Caki2 (cell line): ENCODE data around the gene CLTRN. TPM values are rescaled to one million over a fixed set of nuclear protein-coding genes. Genes with fewer than 3 reads are reported as not detected.
"Not testable (repeated sequence)": the region's sequence is repeated elsewhere in the genome, so short reads cannot be mapped to it uniquely, and the experiment has no call there.

Experiments
- DNase-seq: peaks from one replicate; pipeline ENCODE4 v3.0.0-alpha.2; 2015; ENCODE audit warnings: low read depth
- in situ Hi-C: cut with HindIII; loops from 2 replicates; pipeline ENCODE4 v1.10.0; 2016; ENCODE audit warnings: low sequenced_read_pairs, low pct_unique_long_range_greater_than_20kb, mixed read lengths
- total RNA-seq: library from RNA; depleted of rRNA; stranded (reverse); fragments of >200 nt; shearing (Covaris generic); gene quantifications from 2 replicates; pipeline ENCODE4 v1.2.3, GENCODE V29; 2014; ENCODE audit warnings: low replicate concordance; rRNA removed

CLTRN gene, protein sequence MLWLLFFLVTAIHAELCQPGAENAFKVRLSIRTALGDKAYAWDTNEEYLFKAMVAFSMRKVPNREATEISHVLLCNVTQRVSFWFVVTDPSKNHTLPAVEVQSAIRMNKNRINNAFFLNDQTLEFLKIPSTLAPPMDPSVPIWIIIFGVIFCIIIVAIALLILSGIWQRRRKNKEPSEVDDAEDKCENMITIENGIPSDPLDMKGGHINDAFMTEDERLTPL
- total RNA-seq, result 5.8 and 6.5 TPM in 2 replicates

DNA sequence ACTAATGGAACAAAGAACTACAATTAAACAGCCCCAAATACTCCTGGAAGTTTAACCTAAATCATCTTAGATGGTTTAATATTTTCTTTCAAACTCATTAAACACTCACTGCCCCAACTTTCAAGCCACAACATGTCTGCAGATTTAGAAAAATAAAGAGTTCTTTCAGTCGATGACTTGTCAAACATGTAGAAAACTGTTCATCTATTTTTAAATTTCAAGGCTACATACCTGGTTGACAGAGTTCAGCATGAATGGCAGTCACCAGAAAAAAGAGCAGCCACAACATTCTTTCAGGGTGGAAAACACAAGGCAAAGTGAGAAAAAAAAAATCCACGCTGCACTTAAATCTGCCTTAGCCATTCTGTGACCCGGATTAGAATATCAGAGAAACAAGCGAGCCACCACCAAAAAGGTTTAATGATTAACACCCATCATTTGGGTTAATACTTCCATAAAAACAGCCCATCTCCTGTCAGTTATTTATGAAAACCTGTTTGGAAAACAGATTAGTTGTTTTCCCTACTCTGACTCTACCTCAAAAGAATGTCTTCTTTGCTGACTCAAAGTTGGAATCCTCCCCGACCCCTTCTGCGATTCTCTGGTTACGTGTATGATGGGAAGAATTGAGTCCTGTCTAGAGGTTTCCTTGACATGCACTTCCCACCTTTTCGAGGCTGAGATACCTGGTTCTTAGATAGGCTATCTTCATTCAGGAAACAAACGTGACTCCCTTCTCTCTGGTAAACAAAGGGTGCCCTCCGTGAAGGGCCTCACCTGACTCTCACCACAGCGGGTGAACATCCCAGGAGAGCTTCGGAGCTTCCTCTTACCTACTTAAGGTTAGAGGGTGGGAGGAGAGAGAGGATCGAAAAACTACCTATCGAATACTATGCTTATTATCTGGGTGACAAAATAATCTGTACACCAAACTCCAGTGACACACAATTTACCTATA is at the start of gene CLTRN:
Gene CLTRN (minus strand): TSS at position 319 of the 958 bp plus-strand sequence. CDS start 30 bp downstream, at position 289.
- peak; percentile 54 for DNase-seq
- in situ Hi-C loops, result no loop called here

DNA sequence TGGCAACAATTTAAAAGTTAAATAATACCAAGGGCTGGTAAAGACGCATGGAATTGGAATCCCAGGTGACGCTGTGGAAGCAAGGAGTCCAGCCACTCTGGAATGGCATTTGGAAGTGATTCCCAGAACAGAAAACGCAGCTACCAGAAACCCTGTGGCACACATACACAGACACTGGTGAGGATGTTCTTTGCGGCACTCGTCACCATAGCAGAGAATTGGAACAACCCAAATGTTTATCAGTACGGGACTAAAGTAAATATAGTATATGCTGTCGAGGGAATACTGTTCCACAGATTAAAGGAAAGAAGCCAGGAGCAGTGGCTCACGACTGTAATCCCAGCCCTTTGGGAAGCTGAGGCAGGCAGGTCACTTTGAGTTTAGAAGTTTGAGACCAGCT is 39.7 kb upstream of the CLTRN start:
- in situ Hi-C loops, DNase-seq: not testable (repeated sequence)

DNA sequence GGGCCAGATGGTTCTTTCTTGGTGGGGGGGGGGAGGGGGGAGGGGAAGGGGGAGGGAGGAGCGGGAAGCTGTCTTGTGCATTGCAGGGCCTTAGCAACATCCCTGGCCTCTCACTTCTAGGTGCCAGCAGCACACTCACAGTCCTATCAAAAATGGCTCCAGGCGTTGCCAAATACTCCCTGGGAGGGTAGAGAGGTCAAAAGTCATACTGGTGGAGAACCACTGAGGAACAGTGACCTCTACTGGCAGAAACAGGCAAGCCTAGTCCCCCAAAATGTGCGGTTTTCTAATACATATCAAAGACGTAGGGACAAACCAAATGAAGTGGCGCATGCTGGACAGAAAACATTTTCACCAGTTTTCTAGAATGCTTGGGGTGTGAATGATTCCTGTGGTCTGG is 39.2 kb upstream of the CLTRN start:
- DNase-seq, in situ Hi-C loops: not testable (repeated sequence)

DNA sequence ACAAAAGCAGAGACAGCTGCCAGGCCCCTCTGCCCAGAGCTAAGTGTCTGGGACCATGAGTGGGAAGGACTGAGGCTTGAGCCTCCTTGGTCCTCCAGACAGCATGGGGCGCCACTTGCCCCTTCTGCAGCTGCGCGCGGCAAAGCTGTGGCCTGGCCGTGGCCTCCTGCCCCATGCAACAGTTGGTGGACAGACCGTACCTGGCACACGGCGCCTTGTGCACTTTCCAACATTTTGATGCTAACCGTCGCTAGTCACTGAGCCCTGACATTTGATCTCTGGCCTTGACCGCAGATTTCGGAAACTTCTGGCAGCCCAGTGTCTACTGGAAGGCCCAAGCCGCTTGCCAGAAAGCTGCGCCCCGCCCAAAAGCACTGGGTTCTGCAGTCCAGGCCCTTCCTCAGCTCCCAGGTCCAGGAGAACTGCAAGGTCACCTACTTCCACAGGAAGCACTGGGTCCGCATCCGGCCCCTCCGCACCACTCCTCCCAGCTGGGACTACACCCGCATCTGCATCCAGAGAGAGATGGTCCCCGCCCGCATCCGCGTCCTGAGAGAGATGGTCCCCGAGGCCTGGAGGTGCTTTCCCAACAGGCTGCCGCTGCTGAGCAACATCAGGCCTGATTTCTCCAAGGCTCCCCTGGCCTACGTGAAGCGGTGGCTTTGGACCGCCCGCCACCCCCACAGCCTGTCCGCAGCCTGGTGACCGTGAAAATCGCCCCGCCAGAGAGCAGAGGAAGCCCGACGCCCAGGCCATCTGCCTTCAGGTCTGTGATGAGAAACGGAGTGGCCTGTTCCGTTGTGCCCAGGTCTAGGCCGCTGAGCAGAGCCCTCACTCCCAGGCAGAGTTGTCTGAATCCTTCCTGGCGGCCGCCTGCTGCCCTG is 38.1 kb upstream of the CLTRN start:
- in situ Hi-C loops, result no loop called here
- no peak for DNase-seq

DNA sequence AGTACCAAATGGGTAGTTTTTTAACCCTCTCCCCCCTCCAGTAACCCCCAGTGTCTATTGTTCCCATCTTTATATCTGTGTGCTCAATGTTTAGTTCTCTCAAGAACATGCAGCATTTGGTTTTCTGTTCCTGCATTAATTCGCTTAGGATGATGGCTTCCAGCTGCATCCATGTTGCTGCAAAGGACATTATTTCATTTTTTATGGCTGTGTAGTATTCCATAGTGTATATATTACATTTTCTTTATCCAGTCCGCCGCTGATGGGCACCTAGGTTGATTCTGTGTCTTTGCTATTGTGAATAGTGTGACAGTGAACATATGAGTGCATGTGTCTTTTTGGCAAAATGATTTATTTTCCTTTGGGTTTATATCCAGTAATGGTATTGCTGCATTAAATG is 31.9 kb upstream of the CLTRN start:
- no peak for DNase-seq
- in situ Hi-C loops, result no loop called here

DNA sequence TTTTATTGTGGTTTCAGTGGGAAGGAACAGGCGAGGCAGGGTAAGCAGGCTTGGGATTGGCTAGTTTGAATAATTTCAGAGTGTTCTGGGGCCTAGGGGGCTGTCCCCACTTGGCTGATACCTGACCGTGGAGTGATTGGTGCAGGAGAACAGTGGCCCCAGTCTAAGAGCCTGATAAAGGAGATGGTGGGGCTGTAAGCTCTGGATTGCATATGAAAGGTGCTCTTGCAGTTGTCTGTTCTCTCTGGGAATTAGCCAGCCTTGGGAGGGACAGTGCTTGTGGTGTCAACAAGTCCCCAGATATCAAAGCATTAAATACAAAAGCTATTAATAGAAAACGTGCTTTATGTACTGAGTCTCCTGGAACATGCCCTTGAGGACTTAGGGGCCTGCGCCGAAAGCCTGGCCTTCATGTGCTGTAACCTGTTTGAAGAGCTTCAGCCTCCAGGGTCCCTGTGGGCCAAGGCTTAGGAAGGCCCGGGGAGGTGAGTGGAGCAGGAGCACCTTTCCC is 30.4 kb upstream of the CLTRN start:
- DNase-seq, result no peak
- in situ Hi-C loops, result no loop called here

DNA sequence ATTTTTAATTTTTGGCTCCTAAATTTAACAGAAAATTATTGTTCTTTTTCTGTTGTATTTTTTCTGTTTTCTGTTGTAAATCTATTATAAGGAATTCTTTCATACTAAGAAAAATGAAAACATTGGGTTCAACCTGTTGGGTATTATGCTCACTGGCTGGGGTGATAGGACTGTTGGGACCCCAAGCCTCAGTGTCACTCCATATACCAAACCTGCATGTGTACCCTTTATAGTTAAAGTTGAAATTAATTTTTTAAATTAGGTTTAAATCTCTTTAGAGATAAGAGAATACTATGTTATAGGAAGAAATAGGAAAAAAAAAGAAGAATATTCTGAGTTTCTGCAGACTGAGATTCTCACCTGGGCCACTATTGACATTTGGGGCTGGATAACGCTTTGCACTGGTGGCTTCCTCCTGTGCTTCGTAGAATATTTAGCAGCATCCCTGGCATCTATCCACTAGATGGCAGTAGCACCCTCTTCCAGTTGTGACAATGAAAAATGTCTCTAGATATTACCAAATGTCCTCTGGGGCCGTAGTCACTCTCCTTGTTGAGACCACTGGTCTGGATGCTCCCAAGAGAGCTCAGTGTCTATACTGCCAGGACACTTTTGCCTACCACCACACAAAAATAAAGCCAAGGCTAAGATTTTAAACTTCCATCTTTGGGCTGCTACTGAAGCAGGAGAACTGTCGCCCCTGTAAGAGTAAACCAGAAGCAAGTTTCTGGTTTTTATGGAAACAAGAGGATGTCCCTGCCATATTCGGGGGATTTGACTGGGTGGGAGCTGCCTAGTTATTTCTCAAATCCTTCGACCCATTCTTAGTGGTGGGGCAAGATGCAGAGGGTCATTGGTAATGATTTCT is 22.4 kb upstream of the CLTRN start:
- peak; percentile 36 for DNase-seq
- in situ Hi-C loops, result no loop called here

DNA sequence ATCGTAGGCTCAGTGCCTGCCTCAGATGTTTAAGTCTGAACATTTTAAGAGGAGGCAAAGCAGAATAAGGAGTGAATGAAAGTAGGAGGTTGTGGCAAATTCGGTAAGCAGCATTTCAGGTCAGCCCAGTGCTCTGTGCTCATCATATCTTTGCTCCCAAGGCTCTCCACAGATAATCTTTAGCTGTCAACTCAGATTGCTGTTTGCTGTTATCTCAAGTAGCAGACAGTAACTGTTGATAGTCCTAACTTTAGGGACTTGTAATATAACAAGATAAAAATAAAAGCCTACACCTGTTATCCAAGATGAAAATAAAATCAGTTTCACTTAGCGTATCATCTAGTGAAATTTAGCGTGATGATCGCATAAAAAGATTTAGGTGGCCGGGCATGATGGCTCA is 18.6 kb upstream of the CLTRN start:
- in situ Hi-C loops, result no loop called here

DNA sequence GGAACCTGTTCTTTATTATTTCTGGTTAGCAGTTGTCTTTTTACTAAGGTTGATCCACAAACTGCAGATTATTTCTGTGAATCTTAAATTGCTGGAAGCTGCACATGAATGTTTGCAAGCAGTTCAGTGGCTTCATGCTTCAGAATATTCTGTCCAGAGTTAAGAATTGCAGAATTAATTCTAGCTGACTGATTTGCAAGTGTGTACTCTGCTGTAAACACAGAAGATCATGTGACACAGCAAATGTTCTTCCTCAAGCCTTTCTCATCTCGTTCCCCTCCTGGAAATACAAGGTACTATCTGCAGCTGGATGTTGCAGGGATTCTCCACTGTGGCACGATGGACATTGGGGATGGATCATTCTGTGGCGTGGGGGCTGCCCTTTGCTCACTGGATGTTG is 16.8 kb upstream of the CLTRN start:
- no peak for DNase-seq
- in situ Hi-C loops, result no loop called here

More for the DNA sequence above, 18.6 kb upstream of the CLTRN start:
- DNase-seq, result no peak

DNA sequence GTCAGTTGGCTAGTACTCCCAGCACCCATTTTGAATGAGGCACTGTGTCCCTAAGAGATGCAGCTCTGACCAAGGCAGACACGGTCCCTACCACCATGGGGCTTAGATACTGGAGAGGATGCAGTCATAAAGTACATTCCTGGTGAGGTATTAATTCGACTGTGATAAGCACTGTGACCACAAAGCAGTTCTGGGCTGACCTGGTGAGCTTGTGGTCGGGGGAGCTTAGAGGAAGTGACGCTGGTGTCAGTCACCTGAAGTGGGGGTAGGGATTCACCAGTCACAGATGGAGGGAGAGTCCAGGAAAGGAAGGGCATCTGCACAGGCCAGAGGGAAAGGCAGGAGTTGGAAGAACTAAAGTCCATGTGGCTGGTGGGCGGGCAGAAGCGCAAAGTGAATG is 15.8 kb upstream of the CLTRN start:
- peak; percentile 41 for DNase-seq
- in situ Hi-C loops, result no loop called here

DNA sequence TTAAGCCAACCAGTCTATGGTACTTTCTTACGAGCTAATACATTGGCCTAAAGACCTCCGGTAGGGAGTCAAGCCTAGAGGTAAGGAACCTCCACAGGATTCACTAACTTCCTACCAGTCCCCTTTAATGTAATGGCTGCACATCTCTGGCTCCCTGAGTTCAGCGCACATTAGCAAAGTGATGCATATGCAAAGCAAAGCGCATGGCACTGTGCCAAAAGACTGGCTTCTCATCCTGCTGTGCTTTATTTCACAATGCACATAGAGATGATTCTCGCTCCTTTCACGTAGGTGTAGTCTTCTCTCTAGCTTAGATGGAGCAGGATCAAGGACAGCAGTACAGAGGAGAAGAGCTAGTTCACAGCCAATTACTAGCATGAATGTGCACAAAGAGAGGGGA is 14.6 kb upstream of the CLTRN start:
- DNase-seq, result no peak
- in situ Hi-C loops, result no loop called here

DNA sequence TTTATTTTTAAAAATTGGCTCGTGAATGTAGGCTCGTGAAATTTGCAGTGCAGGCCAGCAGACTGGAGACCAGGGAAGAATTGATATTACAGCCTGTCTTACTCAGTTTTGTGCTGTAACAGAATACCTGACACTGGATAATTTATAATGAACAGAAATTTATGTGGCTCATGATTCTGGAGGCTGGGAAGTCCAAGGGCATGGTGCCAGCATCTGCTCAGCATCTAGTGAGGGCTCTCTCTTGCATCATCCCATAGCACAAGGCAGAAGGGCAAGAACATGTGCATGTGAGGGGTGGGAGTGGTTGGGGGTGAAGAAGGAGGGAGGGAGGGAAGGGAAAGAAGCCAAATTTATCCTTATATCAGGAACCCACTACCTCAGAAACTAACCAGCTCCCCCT is 13.7 kb upstream of the CLTRN start:
- DNase-seq, result no peak
- in situ Hi-C loops, result no loop called here

DNA sequence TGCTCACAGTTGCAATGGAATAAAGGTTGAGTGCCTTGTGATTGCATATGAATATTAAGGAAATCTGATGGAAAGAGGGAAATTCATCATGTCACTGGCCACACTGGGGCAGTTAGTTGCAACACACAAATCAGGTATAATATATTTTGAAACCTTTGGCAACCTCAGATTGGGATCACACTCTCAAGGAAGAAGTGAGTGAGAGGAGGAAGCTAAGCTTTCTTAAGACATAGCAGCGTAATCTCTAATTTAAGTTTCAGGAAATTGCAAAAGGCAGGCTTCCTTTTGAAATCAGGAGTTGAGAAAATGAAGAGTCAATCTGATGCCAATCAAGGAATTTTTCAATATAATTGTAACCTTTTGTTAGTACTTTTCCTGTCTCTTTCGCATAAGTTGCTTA is 12.3 kb upstream of the CLTRN start:
- in situ Hi-C loops, result no loop called here
- DNase-seq, result no peak

DNA sequence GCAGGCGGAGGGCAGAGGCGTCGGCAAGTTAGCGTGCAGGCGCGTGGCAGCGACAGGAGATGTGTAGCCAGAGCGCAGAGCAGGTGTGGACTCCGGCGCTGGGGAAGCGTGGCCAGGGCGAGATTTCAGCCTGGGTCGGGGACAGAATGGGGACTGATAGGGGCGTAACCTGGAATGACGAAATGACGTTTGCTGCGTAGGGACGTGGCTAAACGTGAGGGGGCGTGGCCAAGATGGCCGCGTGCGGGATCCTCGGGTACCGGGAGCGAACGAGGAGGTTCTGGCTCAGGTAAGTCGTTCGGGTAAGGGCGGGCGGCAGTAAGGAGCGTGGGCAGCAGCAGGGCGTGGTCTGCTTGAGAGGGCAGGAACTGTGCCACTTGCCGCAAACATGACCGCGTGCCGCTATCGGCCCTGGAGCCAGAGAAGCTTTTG is 10.9 kb upstream of the CLTRN start:
- peak; percentile 89 for DNase-seq
- in situ Hi-C loops, result no loop called here

DNA sequence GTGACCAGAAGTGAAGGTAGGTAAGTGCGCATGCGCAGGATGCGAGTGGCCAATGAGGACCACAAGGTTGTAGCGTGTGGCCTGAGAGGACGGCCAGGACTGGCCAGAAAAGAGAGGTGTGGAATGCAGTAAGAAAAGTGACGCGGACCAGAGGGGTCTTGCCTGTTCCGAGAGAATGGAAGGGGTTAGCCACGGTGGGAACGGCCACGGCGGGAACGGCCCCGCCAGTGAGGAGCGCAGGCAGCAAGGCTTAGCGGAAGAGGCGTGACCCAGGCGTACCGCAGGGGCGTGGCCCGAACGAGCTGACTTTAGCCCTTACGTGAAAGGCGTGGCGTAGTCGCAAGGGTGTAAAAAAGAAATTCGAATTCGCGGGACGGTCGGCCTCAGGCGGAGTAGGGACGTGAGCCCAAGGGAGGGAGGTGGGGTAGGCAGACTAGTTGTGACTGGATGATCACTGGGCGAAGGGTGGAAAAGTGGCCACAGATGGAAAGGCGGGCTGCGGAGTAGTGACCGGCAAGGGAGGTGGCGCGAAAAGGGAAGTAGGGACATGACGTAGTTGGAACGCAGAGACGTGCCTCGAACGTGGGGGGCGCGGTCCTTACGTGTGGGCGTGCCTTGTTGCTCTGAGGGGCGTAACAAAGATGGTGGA is 10.4 kb upstream of the CLTRN start:
- DNase-seq, result peak; percentile 94
- in situ Hi-C loops, result no loop called here

DNA sequence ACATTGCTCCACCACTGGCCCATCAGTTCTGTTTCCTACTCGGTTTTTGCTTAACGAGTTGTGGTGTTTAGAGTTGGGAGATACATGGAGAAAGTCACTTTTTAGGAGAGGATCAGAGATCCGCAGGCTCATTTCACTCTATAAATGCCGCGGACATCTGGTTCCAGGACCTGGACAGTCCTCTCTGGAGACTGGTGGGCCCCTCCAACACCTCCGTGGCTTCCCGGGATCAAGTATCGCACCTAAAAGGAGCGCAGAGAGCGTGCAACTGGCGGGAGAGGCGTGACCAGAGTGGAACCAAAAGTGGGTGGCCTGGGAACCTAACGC is 9.9 kb upstream of the CLTRN start:
- in situ Hi-C loops, result no loop called here
- no peak for DNase-seq

DNA sequence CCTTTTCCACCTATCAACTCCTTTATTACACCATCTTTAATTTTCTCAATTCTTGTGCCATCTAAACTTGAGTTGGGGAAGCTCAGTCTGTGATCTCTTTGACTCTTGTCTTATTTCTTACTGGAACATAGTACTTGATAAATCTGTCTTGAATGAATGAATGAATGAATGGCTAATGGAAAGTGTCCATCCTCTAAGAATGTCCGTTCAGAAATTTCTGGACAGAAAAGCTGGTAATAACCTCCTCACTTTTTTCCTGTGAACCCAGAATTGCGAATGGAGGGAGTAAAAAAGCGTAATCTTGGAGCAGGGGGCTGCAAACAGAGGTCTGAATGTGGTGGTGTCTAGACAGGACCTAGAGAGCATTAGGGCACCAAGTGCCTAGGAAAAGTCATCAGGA is 9.4 kb upstream of the CLTRN start:
- in situ Hi-C loops, result no loop called here
- no peak for DNase-seq
